SU-DHL-6 (cell line): Measurements from ENCODE around the gene HS3ST6.

ENCODE experiments used
- H2AFZ ChIP-seq: fragments of 200-600 bp; sonication (generic); 2 replicates; pipeline ENCODE4 v1.6.1; 2014; ENCODE audit warnings: low read depth, mild to moderate bottlenecking, moderate library complexity, mixed read lengths, antibody characterized with exemption, low read length; ENCODE audit not compliant: severe bottlenecking
- H3F3A ChIP-seq: fragments of 200-600 bp; shearing (Covaris generic); 2 replicates; pipeline ENCODE4 v1.6.0; 2016; ENCODE audit warnings: antibody characterized with exemption, mild to moderate bottlenecking; ENCODE audit not compliant: insufficient read depth
- H3K27ac ChIP-seq: fragments of 200-600 bp; sonication (generic); 2 replicates; pipeline ENCODE4 v1.5.1; 2016; ENCODE audit warnings: low read depth, mild to moderate bottlenecking, low read length, moderate library complexity, mixed read lengths
- H3K27me3 ChIP-seq: fragments of 200-600 bp; sonication (generic), shearing (Covaris generic); 2 replicates; pipeline ENCODE4 v1.6.0; 2014; ENCODE audit warnings: mild to moderate bottlenecking, low read length
- H3K36me3 ChIP-seq: fragments of 200-600 bp; sonication (generic); 2 replicates; pipeline ENCODE4 v1.6.1; 2014; ENCODE audit warnings: mild to moderate bottlenecking, low read length, mixed read lengths
- H3K4me2 ChIP-seq: fragments of 300-600, 200-600 bp; shearing (Covaris generic), sonication (generic); 2 replicates; pipeline ENCODE4 v1.6.0; 2014; ENCODE audit warnings: low read length, low read depth, mild to moderate bottlenecking; ENCODE audit not compliant: poor library complexity, severe bottlenecking
- H3K4me3 ChIP-seq: fragments of 200-600 bp; sonication (generic); 2 replicates; pipeline ENCODE4 v1.5.1; 2014; ENCODE audit warnings: antibody characterized with exemption, low read length, mild to moderate bottlenecking, mixed read lengths; ENCODE audit not compliant: insufficient read depth, poor library complexity, severe bottlenecking
- H3K79me2 ChIP-seq: fragments of 200-600 bp; sonication (generic); 2 replicates; pipeline ENCODE4 v1.6.1; 2014; ENCODE audit warnings: mild to moderate bottlenecking, low read length, moderate library complexity; ENCODE audit not compliant: insufficient read depth
- H3K9ac ChIP-seq: fragments of 200-600 bp; sonication (generic); 2 replicates; pipeline ENCODE4 v1.7.0; 2014; ENCODE audit warnings: mild to moderate bottlenecking, low read length
- H3K9me2 ChIP-seq: fragments of 200-600 bp; sonication (generic); replicated peaks from 2 replicates; pipeline ENCODE4 v1.6.1; 2014; ENCODE audit warnings: low read length; ENCODE audit not compliant: insufficient read depth
- H3K9me3 ChIP-seq: fragments of 200-600 bp; sonication (generic); 2 replicates; pipeline ENCODE4 v1.6.1; 2014; ENCODE audit warnings: low read length, mixed read lengths; ENCODE audit not compliant: insufficient read depth
- H4K20me1 ChIP-seq: fragments of 200-600 bp; sonication (generic); 2 replicates; pipeline ENCODE4 v1.6.1; 2014; ENCODE audit warnings: low read depth, mild to moderate bottlenecking, antibody characterized with exemption, low read length, moderate library complexity, mixed read lengths
- CTCF ChIP-seq: fragments of 200-600 bp; sonication (generic); IDR thresholded peaks from one replicate; pipeline ENCODE4 v1.5.1; 2017; ENCODE audit warnings: antibody characterized with exemption, mild to moderate bottlenecking, low read length, moderate library complexity; ENCODE audit not compliant: insufficient read depth, poor library complexity, severe bottlenecking
- EZH2phosphoT487 ChIP-seq: fragments of 200-600 bp; sonication (generic), shearing (Covaris generic); conservative IDR thresholded peaks from 2 replicates; pipeline ENCODE4 v1.6.1; 2018; ENCODE audit warnings: mild to moderate bottlenecking, antibody characterized with exemption, low read length, moderate library complexity, mixed read lengths

The HS3ST6 gene

GRCh38 chr16:1879477-1879876, 38.7 kb downstream of the HS3ST6 start:
- no peaks in the 10 kb centered on the region for H3K9me3 ChIP-seq
- H3K9me2 ChIP-seq = no peaks in the 10 kb centered on the region

GRCh38 chr16:1878256-1878655, 40.0 kb downstream of the HS3ST6 start:
- Histone ChIP-seq H3K9me3 (no peaks in the 10 kb centered on the region), H3K9me2 (no peaks in the 10 kb centered on the region), H3K9ac (no peak overlapping the region), H3K79me2 (no peaks in the 10 kb centered on the region), H3K27ac (no peak overlapping the region), H3K4me3 (no peak overlapping the region), H3K36me3 (no peaks in the 10 kb centered on the region), H4K20me1 (no peaks in the 10 kb centered on the region), H2AFZ (no peak overlapping the region), H3K27me3 (no peaks in the 10 kb centered on the region), H3F3A (no peaks in the 10 kb centered on the region), H3K4me2 (no peak overlapping the region)
- TF ChIP-seq EZH2phosphoT487 (no peak), CTCF (no peak)

More at GRCh38 chr16:1879477-1879876, 38.7 kb downstream of the HS3ST6 start:
- no peaks in the 10 kb centered on the region for H3F3A ChIP-seq
- no peak overlapping the region for H2AFZ ChIP-seq
- H4K20me1 ChIP-seq = no peaks in the 10 kb centered on the region
- H3K9ac ChIP-seq = no peak overlapping the region
- no peaks in the 10 kb centered on the region for H3K27me3 ChIP-seq
- no peak overlapping the region for H3K4me2 ChIP-seq
- H3K4me3 ChIP-seq = no peak overlapping the region
- no peak overlapping the region for H3K27ac ChIP-seq
- no peaks in the 10 kb centered on the region for H3K36me3 ChIP-seq
- no peak for TF ChIP-seq CTCF
- TF ChIP-seq EZH2phosphoT487 = no peak
- no peaks in the 10 kb centered on the region for H3K79me2 ChIP-seq

- Histone ChIP-seq H2AFZ (no peak overlapping the region), H3K27ac (no peak overlapping the region), H3F3A (no peaks in the 10 kb centered on the region), H3K9ac (no peak overlapping the region), H3K79me2 (no peaks in the 10 kb centered on the region), H4K20me1 (no peaks in the 10 kb centered on the region), H3K9me3 (no peaks in the 10 kb centered on the region), H3K36me3 (no peaks in the 10 kb centered on the region), H3K27me3 (no peaks in the 10 kb centered on the region), H3K4me3 (no peak overlapping the region), H3K9me2 (no peaks in the 10 kb centered on the region), H3K4me2 (no peak overlapping the region)
- TF ChIP-seq EZH2phosphoT487 (no peak), CTCF (no peak)
These were observed 40.4 kb downstream of the HS3ST6 start for GRCh38 chr16:1877804-1878203.
